Endometrial microvascular endothelial cells (primary cell): ENCODE measurements around the gene SLC12A7. TPM values are rescaled to one million over a fixed set of nuclear protein-coding genes. Genes with fewer than 3 reads are reported as not detected.

Experiments used
- in situ Hi-C: cut with HindIII; loops from 2 replicates; pipeline ENCODE4 v1.10.0; 2017; ENCODE audit warnings: low sequenced_read_pairs, low pct_unique_long_range_greater_than_20kb; ENCODE audit errors: inconsistent ontology term
- total RNA-seq: library from RNA; depleted of rRNA; stranded (reverse); fragments of >200 nt; gene quantifications from one replicate; pipeline ENCODE4 v1.2.3, GENCODE V29; 2015; ENCODE audit errors: inconsistent ontology term

SLC12A7 gene
- total RNA-seq, 1 donor from 2014 or later: 9.0 TPM

- in situ Hi-C loops: no loop called here
Measured at GRCh38 chr5:1048861-1049838, 62.7 kb downstream of the SLC12A7 start.

- in situ Hi-C loops: no loop called here
Measured at GRCh38 chr5:1048162-1048721, 63.6 kb downstream of the SLC12A7 start.

- in situ Hi-C loops: no loop called here
Measured at GRCh38 chr5:1047332-1047965, 64.4 kb downstream of the SLC12A7 start.

GRCh38 chr5:1045960-1046560, 65.8 kb downstream of the SLC12A7 start:
- in situ Hi-C loops: no loop called here

- in situ Hi-C loops: no loop called here
Measured at GRCh38 chr5:1044117-1044516, 67.7 kb downstream of the SLC12A7 start.

GRCh38 chr5:1043327-1043726, 68.5 kb downstream of the SLC12A7 start:
- in situ Hi-C loops: no loop called here

- in situ Hi-C loops: no loop called here
Measured at GRCh38 chr5:1042626-1043025, 69.2 kb downstream of the SLC12A7 start.

- in situ Hi-C loops: no loop called here
Measured at GRCh38 chr5:1041225-1042143, 70.4 kb downstream of the SLC12A7 start.

GRCh38 chr5:1040571-1040970, 71.3 kb downstream of the SLC12A7 start:
- in situ Hi-C loops: no loop called here

- in situ Hi-C loops: no loop called here
Measured at GRCh38 chr5:1039706-1040260, 72.1 kb downstream of the SLC12A7 start.

GRCh38 chr5:1039210-1039548, 72.7 kb downstream of the SLC12A7 start:
- in situ Hi-C loops: no loop called here

- in situ Hi-C loops: no loop called here
Measured at GRCh38 chr5:1038417-1039209, 73.2 kb downstream of the SLC12A7 start.

- in situ Hi-C loops: no loop called here
Measured at GRCh38 chr5:1037671-1038416, 74.0 kb downstream of the SLC12A7 start.

GRCh38 chr5:1037123-1037670, 74.7 kb downstream of the SLC12A7 start:
- in situ Hi-C loops: no loop called here

- in situ Hi-C loops: no loop called here
Measured at GRCh38 chr5:1036504-1037122, 75.2 kb downstream of the SLC12A7 start.
